Thoracic aorta (tissue), 2 donors: Measurements from ENCODE around the gene SAP30BP. TPM values are rescaled to one million over a fixed set of nuclear protein-coding genes. Genes with fewer than 3 reads are reported as not detected.

Experiments
- ATAC-seq: fragments of 150-250 bp; one replicate; pipeline ENCODE4 v1.8.0; 2017; ENCODE audit warnings: low read depth; ENCODE audit not compliant: insufficient number of reproducible peaks, low FRiP score
- DNase-seq: peaks from one replicate; pipeline ENCODE4 v3.0.0-alpha.2; 2020; ENCODE audit warnings: low spot score
- H3K27ac ChIP-seq, 2 donors: fragments of 200-600 bp; sonication (generic); 1 replicate in 1 of 2; 2 replicates in 1 of 2; pipeline ENCODE4 v1.5.1; 2016; ENCODE audit warnings: mild to moderate bottlenecking in 2 of 2, moderate library complexity in 2 of 2
- H3K27me3 ChIP-seq: fragments of 200-600 bp; sonication (generic); replicated peaks from 2 replicates; pipeline ENCODE4 v1.6.0; 2016; ENCODE audit warnings: mild to moderate bottlenecking; ENCODE audit not compliant: insufficient read depth
- H3K36me3 ChIP-seq: fragments of 200-600 bp; sonication (generic); one replicate; pipeline ENCODE4 v1.5.1; 2016
- H3K4me1 ChIP-seq, 2 donors: fragments of 200-600 bp; sonication (generic); 1 replicate in 1 of 2; 2 replicates in 1 of 2; pipeline versions ENCODE4 v1.5.1 to v1.6.0; 2016; ENCODE audit warnings: low read depth in 2 of 2, mild to moderate bottlenecking in 1 of 2; ENCODE audit not compliant: control insufficient read depth in 1 of 2
- H3K4me3 ChIP-seq: fragments of 200-600 bp; sonication (generic); 2 replicates; pipeline ENCODE4 v1.5.1; 2016; ENCODE audit warnings: mild to moderate bottlenecking
- H3K9me3 ChIP-seq: fragments of 200-600 bp; sonication (generic); 2 replicates; pipeline ENCODE4 v1.5.1; 2016
- total RNA-seq, 2 donors: library from RNA; depleted of rRNA; stranded (reverse); fragments of >200 nt; gene quantifications; one replicate each; pipeline versions ENCODE4 v1.1.0 to v1.2.3, GENCODE V29; 2016
- TF ChIP-seq, protein P1 (sequence below): fragments of 200-600 bp; sonication (generic); IDR thresholded peaks from one replicate; pipeline ENCODE4 v1.5.1; 2019; ENCODE audit warnings: antibody characterized with exemption

Gene SAP30BP
- total RNA-seq, 2 donors from 2014 or later = 65.1 to 70.4 TPM

DNA sequence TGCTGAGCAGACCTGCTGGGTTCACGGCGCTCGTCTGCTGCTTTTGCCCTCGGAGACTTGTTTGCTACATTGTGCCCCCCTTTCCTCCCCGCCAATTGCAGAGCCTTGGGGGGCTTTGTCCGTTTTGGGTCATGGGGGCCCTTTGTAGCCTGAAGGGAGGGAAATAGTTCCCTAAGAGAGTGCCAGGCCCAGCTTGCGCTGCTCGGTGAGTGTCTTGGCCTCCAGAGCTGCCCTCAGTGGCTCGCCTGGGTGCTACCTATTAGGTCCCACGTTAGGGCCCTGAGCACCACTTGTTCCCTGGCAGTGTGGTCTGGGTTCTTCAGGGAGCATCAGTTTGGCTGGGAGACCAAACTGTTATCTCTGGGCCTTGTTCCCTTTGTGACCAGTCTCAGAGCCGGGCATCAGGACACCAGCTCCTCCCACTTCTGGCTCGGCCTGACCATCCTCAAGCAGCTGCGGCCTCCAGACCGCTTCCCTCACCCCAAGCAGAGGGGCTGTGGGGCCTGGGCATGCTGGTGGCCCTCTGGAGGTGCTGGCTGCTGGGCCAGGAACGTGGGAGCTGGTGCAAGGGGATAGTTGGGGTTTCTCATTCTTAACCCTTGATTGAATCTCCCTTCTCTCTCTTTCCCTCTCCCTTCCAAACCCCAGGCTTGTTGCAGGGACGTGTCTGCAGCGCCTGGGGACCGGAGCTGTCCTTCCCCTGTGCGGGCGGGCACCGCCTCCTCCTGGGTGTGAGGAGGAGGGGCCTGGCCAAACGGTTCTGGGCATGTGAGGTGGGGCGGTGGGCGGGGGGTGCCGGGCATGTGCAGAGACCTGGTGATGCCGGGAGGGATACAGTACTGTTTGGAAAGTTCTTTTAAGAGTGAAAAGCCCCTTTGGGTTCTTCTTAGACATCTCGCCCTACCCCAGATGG, 38.1 kb downstream of the SAP30BP start:
- no peak for DNase-seq
- TF ChIP-seq, protein P1, sequence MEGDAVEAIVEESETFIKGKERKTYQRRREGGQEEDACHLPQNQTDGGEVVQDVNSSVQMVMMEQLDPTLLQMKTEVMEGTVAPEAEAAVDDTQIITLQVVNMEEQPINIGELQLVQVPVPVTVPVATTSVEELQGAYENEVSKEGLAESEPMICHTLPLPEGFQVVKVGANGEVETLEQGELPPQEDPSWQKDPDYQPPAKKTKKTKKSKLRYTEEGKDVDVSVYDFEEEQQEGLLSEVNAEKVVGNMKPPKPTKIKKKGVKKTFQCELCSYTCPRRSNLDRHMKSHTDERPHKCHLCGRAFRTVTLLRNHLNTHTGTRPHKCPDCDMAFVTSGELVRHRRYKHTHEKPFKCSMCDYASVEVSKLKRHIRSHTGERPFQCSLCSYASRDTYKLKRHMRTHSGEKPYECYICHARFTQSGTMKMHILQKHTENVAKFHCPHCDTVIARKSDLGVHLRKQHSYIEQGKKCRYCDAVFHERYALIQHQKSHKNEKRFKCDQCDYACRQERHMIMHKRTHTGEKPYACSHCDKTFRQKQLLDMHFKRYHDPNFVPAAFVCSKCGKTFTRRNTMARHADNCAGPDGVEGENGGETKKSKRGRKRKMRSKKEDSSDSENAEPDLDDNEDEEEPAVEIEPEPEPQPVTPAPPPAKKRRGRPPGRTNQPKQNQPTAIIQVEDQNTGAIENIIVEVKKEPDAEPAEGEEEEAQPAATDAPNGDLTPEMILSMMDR = no peak

DNA sequence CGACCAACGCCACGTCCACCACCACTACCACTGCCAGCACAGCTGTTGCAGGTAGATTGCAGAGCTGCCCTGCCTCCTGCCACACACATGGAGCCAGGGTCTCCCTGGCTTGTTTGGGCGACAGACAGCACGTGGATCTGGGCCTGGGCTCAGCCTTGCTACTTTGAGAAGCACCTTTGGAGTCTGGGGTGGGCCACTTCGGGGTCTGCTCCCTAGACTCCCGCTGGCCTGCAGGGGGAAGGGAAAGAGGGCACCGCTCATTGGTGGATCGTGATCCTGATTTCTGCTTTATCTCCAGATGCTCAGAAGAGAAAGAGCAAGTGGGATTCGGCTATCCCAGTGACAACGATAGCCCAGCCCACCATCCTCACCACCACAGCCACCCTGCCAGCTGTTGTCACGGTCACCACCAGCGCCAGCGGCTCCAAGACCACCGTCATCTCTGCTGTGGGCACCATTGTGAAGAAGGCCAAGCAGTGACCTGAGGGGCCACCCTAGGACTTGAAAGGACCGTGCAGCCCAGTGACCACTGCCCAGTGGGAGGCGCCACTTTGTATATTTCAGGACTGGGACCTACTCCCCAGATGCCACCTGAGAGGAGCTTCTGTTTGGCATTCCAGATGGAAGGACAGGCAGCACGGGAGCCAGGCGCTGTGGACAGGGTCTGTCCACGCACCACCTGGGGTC, 39.0 kb downstream of the SAP30BP start:
- TF ChIP-seq, protein P1 = no peak
- ATAC-seq = no peak
- Histone ChIP-seq H3K36me3 (peaks cover 62% of the 10 kb centered on the region), H3K9me3 (no peaks in the 10 kb centered on the region), H3K27me3 (no peaks in the 10 kb centered on the region), H3K4me3 (no peak overlapping the region), H3K27ac (no peak overlapping the region), H3K4me1 (no peaks in the 10 kb centered on the region)
- DNase-seq = no peak

More for the DNA sequence above, 38.1 kb downstream of the SAP30BP start:
- no peaks in the 10 kb centered on the region for H3K4me1 ChIP-seq
- no peak overlapping the region for H3K27ac ChIP-seq
- no peak overlapping the region for H3K4me3 ChIP-seq
- H3K36me3 ChIP-seq = peaks cover 71% of the 10 kb centered on the region
- H3K27me3 ChIP-seq = no peaks in the 10 kb centered on the region
- H3K9me3 ChIP-seq = no peaks in the 10 kb centered on the region
- ATAC-seq = no peak

DNA sequence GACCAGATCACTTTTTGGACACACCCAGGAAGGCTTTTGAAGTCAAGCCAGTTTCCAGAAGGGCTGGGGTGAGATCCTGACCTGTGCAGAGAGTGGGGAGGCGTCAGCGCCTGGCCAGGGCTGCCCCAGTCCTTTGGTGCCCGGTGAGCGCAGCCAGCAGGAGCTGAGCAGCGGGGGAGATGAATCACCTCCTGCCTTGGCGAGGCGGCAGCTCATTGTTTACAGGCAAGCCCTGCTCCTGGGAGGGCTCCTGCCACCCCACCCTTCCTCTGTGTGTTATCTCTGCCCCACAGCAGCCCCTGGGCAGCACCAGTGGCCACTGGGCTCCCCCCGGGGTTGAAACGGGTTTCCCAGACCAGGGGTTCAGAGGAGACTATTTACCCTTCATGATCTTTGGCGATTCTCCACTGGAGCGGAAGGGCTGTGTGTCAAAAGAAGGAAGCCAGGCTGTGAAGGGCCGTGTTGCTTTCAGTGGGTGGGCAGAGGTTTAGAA, 40.0 kb downstream of the SAP30BP start:
- no peak for DNase-seq
- H3K27me3 ChIP-seq = no peaks in the 10 kb centered on the region
- H3K36me3 ChIP-seq = peaks cover 58% of the 10 kb centered on the region
- ATAC-seq = no peak
- H3K9me3 ChIP-seq = no peaks in the 10 kb centered on the region
- TF ChIP-seq, protein P1 = no peak
- no peak overlapping the region for H3K4me3 ChIP-seq
- H3K4me1 ChIP-seq = no peaks in the 10 kb centered on the region
- no peak overlapping the region for H3K27ac ChIP-seq

DNA sequence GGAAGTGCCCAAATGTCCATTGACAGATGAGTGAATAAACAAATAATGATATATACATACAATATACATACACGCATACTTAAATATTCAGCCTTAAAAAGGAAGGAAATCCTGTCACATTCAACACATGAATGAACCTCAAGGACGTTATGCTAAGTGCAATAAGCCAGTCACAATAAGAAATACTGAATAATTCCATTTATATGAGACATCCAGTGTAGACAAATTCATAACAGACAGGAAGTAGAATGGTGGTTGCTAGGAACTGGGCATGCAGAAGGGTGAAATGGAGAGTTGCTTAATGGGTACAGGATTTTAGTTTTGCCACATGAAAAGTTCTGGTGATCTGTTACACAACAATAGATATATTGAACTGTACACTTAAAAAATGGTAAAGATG, 45.3 kb downstream of the SAP30BP start:
- no peak overlapping the region for H3K27ac ChIP-seq
- DNase-seq (no peak), ATAC-seq (no peak)
- no peaks in the 10 kb centered on the region for H3K9me3 ChIP-seq
- H3K36me3 ChIP-seq = peaks cover 6% of the 10 kb centered on the region
- no peak overlapping the region for H3K4me3 ChIP-seq
- TF ChIP-seq, protein P1 = no peak
- no peaks in the 10 kb centered on the region for H3K27me3 ChIP-seq
- H3K4me1 ChIP-seq = no peaks in the 10 kb centered on the region

DNA sequence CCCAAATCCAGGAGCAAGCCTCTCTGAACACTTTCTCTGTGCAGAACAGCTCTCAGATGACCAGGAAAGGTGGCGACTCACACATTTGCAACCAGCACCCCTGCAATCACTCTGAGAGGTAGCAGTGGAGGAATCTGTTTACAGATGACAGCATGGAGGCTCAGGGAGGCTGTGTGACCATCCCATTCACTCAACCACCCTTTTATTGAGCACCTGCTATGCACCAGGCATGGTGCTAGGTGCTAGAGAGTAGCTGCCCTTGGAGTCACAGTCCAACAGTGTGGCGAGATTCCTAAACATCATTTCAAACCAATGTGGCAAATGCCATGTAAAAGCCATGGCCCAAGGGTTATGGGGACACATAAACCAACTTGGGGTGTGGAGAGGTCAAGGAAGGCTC, 52.6 kb downstream of the SAP30BP start:
- ATAC-seq = no peak
- H3K27ac ChIP-seq = no peak overlapping the region
- peaks cover 9% of the 10 kb centered on the region for H3K27me3 ChIP-seq
- peaks cover 0 to 5% of the 10 kb centered on the region in 2 donors for H3K4me1 ChIP-seq
- no peaks in the 10 kb centered on the region for H3K9me3 ChIP-seq
- no peak overlapping the region for H3K4me3 ChIP-seq
- TF ChIP-seq, protein P1 = no peak
- no peak for DNase-seq
- no peaks in the 10 kb centered on the region for H3K36me3 ChIP-seq
